ENCODE results near the gene TM6SF1.

- TF ChIP-seq POLR2A (IDR thresholded peaks at IDR 0.05; ENCODE audit: low read depth, low read length) (no peak), POU2F2 (IDR thresholded peaks at IDR 0.05; ENCODE audit: low read depth, low read length) (no peak), POLR2AphosphoS5 (IDR thresholded peaks at IDR 0.05; ENCODE audit: low read depth, low read length) (no peak), TAF1 (IDR thresholded peaks at IDR 0.05; ENCODE audit: low read depth, low read length) (no peak), SPI1 (IDR thresholded peaks at IDR 0.05; ENCODE audit: low read depth, low read length) (no peak), PAX5 (IDR thresholded peaks at IDR 0.05; ENCODE audit: insufficient read depth, low read length, severe bottlenecking) (no peak)
Measured at GRCh38 chr15:83077491-83078230, 29.8 kb upstream of the TM6SF1 start.

Data from GM12891 (cell line).